Gastrocnemius medialis (tissue), 4 donors: ENCODE data around the gene MPPED1. TPM values are rescaled to one million over a fixed set of nuclear protein-coding genes. Genes with fewer than 3 reads are reported as not detected.

Experiments
- ATAC-seq, 2 donors: fragments of 150-250 bp; one replicate each; pipeline ENCODE4 v1.9.1; 2016
- DNase-seq, 2 donors: peaks; one replicate each; pipeline ENCODE4 v3.0.0-alpha.2; 2019
- H3K27ac ChIP-seq, 4 donors: fragments of 200-600 bp; sonication (generic); 1 replicate in 1 of 4; 2 replicates in 3 of 4; pipeline ENCODE4 v1.5.1; 2016 to 2018; ENCODE audit warnings: mild to moderate bottlenecking in 2 of 4, moderate library complexity in 1 of 4
- H3K27me3 ChIP-seq, 3 donors: fragments of 200-600 bp; sonication (generic) in 2 of 3; 1 replicate in 1 of 3; 2 replicates in 2 of 3; pipeline versions ENCODE4 v1.5.1 to v1.6.0; 2016 to 2019; ENCODE audit warnings: mild to moderate bottlenecking in 1 of 3, moderate library complexity in 1 of 3
- H3K36me3 ChIP-seq, 2 donors: fragments of 200-600 bp; sonication (generic) in 1 of 2; one replicate each; pipeline ENCODE4 v1.5.1; 2017 to 2018
- H3K4me1 ChIP-seq, 2 donors: fragments of 200-600 bp; sonication (generic) in 1 of 2; one replicate each; pipeline ENCODE4 v1.5.1; 2016 to 2017; ENCODE audit warnings: mild to moderate bottlenecking in 2 of 2
- H3K4me3 ChIP-seq, 4 donors: fragments of 200-600 bp; sonication (generic) in 3 of 4; 1 replicate in 1 of 4; 2 replicates in 3 of 4; pipeline ENCODE4 v1.5.1; 2016 to 2019; ENCODE audit warnings: mild to moderate bottlenecking in 2 of 4
- H3K9me3 ChIP-seq, 3 donors: fragments of 200-600 bp; sonication (generic) in 2 of 3; 1 replicate in 1 of 3; 2 replicates in 2 of 3; pipeline ENCODE4 v1.5.1; 2016 to 2019
- POLR2A ChIP-seq, 2 donors: fragments of 450-650 bp; IDR thresholded peaks; one replicate each; pipeline ENCODE4 v1.6.1; 2017; ENCODE audit warnings: antibody characterized with exemption in 2 of 2, mild to moderate bottlenecking in 2 of 2, moderate library complexity in 2 of 2
- in situ Hi-C, 4 donors: fragments of 200-750 bp; cut with MboI; loops; one replicate each; pipeline versions ENCODE4 v1.15.0 to v1.8.0; 2017; ENCODE audit warnings: low sequenced_read_pairs in 4 of 4
- intact Hi-C: fragments of 100-400 bp; cut with DNase I; formaldehyde crosslinking; loops from one replicate; pipeline ENCODE4 v1.15.1; 2023; ENCODE audit warnings: low total_unique reads
- total RNA-seq, 4 donors: library from RNA; depleted of rRNA; stranded (reverse); fragments of >200 nt; gene quantifications; one replicate each; pipeline versions ENCODE4 v1.1.0 to v1.2.3, GENCODE V29; 2016
- TF ChIP-seq, protein P1 (sequence below), 5 experiments: fragments of 450-650 bp in 3 of 5; fragments of 200-600 bp in 2 of 5; sonication (generic) in 2 of 5; IDR thresholded peaks in 4 of 5; conservative IDR thresholded peaks in 1 of 5; 1 replicate in 4 of 5; 2 replicates in 1 of 5; pipeline ENCODE4 v1.5.1; 2016 to 2019; ENCODE audit warnings: antibody characterized with exemption in 5 of 5, mild to moderate bottlenecking in 3 of 5, moderate library complexity in 3 of 5

The MPPED1 gene
- total RNA-seq, 4 donors from 2014 or later = not detected

DNA sequence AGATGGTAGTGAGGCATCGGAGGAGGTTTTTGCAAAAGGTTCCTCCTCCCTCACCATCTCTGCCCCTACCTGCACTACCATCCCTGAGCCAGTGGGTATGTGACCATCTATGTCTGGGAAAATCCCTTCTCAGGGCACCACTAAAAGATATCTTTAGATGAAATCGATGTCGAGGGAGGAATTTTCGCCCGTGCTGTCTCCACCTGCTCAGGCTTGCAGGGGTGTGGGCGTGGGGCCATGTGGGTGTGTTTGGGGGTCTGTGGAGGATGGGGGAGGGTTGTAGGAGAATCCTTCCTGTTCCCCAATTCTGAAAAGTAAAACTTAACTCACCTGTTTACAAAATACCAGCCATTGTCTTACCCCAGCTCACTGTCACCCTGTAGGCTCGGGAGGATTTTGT lies 12.4 kb downstream of the MPPED1 start:
- intact Hi-C loops = no loop called here
- Histone ChIP-seq H3K27me3 (peaks cover 10 to 41% (median 22%) of the 10 kb centered on the region in 3 donors), H3K36me3 (no peaks in the 10 kb centered on the region), H3K4me3 (no peak overlapping the region), H3K9me3 (no peaks in the 10 kb centered on the region), H3K4me1 (no peaks in the 10 kb centered on the region), H3K27ac (no peak overlapping the region)
- DNase-seq (no peak), ATAC-seq (no peak)
- TF ChIP-seq POLR2A (IDR thresholded peaks at IDR 0.05) = no peak
- TF ChIP-seq, protein P1, sequence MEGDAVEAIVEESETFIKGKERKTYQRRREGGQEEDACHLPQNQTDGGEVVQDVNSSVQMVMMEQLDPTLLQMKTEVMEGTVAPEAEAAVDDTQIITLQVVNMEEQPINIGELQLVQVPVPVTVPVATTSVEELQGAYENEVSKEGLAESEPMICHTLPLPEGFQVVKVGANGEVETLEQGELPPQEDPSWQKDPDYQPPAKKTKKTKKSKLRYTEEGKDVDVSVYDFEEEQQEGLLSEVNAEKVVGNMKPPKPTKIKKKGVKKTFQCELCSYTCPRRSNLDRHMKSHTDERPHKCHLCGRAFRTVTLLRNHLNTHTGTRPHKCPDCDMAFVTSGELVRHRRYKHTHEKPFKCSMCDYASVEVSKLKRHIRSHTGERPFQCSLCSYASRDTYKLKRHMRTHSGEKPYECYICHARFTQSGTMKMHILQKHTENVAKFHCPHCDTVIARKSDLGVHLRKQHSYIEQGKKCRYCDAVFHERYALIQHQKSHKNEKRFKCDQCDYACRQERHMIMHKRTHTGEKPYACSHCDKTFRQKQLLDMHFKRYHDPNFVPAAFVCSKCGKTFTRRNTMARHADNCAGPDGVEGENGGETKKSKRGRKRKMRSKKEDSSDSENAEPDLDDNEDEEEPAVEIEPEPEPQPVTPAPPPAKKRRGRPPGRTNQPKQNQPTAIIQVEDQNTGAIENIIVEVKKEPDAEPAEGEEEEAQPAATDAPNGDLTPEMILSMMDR (IDR thresholded peaks at IDR 0.05 in 4 of 5, conservative IDR thresholded peaks at IDR 0.05 in 1 of 5) = no peak
- in situ Hi-C loops = no loop called here

DNA sequence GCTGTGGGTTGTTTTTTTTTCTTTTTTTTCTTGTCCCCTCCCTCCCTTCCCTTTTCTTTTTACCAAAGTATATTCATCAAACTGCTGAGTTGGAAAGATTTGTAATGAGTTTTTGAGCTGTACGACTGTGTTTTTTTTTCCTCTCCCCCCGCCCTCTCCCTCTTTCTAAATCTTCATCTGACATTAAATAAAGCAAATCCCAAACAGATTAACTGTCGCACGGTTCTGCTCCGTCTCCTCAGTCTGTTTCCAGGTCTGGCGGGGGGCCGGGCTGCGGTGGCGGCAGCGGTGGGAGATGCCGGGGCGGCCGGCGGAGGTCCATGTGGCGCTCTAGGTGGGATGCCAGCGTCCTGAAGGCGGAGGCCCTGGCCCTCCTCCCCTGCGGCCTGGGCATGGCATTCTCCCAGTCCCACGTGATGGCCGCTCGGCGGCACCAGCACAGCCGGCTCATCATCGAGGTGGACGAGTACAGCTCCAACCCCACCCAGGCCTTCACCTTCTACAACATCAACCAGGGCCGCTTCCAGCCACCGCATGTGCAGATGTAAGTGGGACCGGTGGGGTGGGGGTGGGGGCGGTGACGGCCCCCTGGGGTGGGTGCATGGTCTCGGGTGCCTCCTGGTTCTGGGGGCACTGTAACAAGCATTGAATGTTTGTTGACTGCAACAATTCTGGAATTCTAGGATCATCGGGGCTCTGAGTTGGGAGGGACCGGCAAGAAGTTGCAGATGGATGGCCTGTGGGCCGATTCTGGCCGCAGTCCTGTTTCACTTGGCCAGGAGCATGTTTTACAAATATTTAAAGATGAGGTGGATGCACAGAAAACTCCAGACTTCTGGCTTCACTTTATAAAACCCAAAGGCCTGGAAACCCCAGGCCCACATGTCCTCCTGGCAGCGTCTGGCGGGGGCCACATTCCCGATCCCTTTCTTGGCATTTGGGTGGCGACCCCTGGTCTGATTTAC lies 13.1 kb downstream of the MPPED1 start:
- intact Hi-C loops (no loop called here), in situ Hi-C loops (no loop called here)
- Histone ChIP-seq H3K9me3 (no peaks in the 10 kb centered on the region), H3K27ac (no peak overlapping the region), H3K27me3 (peaks cover 16 to 47% (median 29%) of the 10 kb centered on the region in 3 donors), H3K4me3 (no peak overlapping the region), H3K36me3 (no peaks in the 10 kb centered on the region), H3K4me1 (no peaks in the 10 kb centered on the region)
- TF ChIP-seq, protein P1 (IDR thresholded peaks at IDR 0.05 in 4 of 5, conservative IDR thresholded peaks at IDR 0.05 in 1 of 5) = no peak
- no peak for TF ChIP-seq POLR2A (IDR thresholded peaks at IDR 0.05)
- DNase-seq = no peak
- ATAC-seq = no peak

DNA sequence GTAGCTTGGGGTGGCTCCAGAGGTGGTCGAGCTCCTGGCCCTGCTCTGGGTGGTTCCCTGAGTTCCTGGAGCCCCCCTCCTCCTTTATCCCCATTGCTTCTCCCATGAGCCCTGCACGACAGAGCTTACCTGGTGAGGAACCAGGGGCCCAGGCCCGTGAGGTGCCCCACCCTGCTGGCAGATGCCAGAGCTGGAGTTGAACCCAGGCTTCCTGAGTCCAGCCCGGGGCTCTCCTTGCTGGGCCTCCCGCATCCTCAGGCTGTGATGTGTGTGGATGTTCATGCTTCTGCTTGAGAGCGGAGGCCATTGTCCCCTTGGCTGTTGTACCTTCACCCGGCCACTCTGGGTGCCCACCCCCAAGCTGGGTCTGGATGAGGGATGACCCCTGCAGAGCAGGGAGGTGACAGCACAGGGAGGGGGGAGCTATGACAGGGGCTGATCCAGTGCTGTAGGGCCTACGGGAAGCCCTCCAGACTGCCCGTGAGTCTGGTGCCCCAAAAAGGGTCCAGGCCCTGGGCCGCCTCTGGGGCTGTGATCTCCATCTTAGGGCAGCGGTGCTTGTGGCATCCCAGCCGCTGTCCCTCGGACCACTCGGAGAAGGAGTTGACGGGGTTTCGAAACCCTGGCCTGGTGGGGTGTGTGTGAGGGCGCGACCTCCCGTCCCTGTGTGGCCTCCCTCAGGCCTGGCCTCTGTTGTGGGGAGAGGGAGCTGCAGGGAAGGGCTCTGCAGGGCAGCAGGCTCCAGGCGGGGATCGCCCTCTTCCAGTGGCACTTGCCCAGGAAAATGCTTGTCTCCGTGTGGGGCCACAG lies 14.4 kb downstream of the MPPED1 start:
- no peak overlapping the region for H3K27ac ChIP-seq
- peaks cover 21 to 55% (median 35%) of the 10 kb centered on the region in 3 donors for H3K27me3 ChIP-seq
- DNase-seq (no peak), ATAC-seq (no peak)
- H3K36me3 ChIP-seq = no peaks in the 10 kb centered on the region
- H3K4me1 ChIP-seq = no peaks in the 10 kb centered on the region
- H3K4me3 ChIP-seq = no peak overlapping the region
- in situ Hi-C loops = no loop called here
- no peak for TF ChIP-seq POLR2A (IDR thresholded peaks at IDR 0.05)
- TF ChIP-seq, protein P1 (IDR thresholded peaks at IDR 0.05 in 4 of 5, conservative IDR thresholded peaks at IDR 0.05 in 1 of 5) = no peak
- no peaks in the 10 kb centered on the region for H3K9me3 ChIP-seq
- intact Hi-C loops = no loop called here

DNA sequence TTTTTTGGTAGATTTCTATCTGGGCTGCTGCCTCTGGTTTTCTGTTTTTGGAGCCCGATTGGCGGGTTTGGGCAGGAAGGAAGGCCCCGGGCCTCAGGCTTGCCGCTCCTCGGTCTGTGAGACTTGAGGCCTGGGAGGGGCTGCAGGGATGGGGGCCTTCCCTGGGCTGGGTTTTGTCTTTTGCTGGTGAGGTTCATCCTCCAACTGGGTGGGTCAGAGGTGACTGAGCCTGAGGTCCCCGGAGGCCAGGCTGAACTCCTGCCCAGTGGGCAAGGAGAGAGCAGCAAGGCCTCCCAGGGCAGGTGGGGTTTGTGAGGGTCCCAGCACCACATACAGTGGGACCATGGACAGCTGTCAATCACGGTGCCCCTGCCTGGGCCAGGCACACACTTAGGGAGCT lies 15.0 kb downstream of the MPPED1 start:
- Histone ChIP-seq H3K36me3 (no peaks in the 10 kb centered on the region), H3K27me3 (peaks cover 23 to 55% (median 35%) of the 10 kb centered on the region in 3 donors), H3K9me3 (no peaks in the 10 kb centered on the region), H3K4me1 (no peaks in the 10 kb centered on the region), H3K4me3 (no peak overlapping the region), H3K27ac (no peak overlapping the region)
- ATAC-seq = no peak
- intact Hi-C loops (no loop called here), in situ Hi-C loops (no loop called here)
- DNase-seq = no peak
- TF ChIP-seq, protein P1 (IDR thresholded peaks at IDR 0.05 in 4 of 5, conservative IDR thresholded peaks at IDR 0.05 in 1 of 5) = no peak
- no peak for TF ChIP-seq POLR2A (IDR thresholded peaks at IDR 0.05)
